Astrocyte (in vitro differentiated cells and primary cell): ENCODE data around the gene COL6A3. TPM values are rescaled to one million over a fixed set of nuclear protein-coding genes. Genes with fewer than 3 reads are reported as not detected.

Source experiments
- DNase-seq: peaks from one replicate; pipeline ENCODE4 v3.0.0-alpha.2; 2010; ENCODE audit warnings: low read depth
- FAIRE-seq: peaks from 2 replicates; lab custom pipeline; 2011; peaks lifted over from hg19 to GRCh38; lab: Jason Lieb, UNC
- H2AFZ ChIP-seq: 2 replicates; pipeline ENCODE4 v1.6.0; 2012; ENCODE audit warnings: low read depth, low read length, inconsistent platforms
- H3K27ac ChIP-seq: 2 replicates; pipeline ENCODE4 v1.5.1; 2011; ENCODE audit warnings: low read depth, low read length, inconsistent platforms
- H3K27me3 ChIP-seq: 2 replicates; pipeline ENCODE4 v1.6.0; 2011; ENCODE audit warnings: low read length, inconsistent platforms; ENCODE audit not compliant: insufficient read depth
- H3K36me3 ChIP-seq: 2 replicates; pipeline ENCODE4 v1.5.1; 2011; ENCODE audit warnings: low read length, inconsistent platforms; ENCODE audit not compliant: insufficient read depth
- H3K4me1 ChIP-seq: 2 replicates; pipeline ENCODE4 v1.5.1; 2011; ENCODE audit warnings: low read length, inconsistent platforms; ENCODE audit not compliant: insufficient read depth
- H3K4me2 ChIP-seq: 2 replicates; pipeline ENCODE4 v1.6.0; 2012; ENCODE audit warnings: low read length, inconsistent platforms
- H3K4me3 ChIP-seq: 2 replicates; pipeline ENCODE4 v1.5.1; 2011; ENCODE audit warnings: low read depth, mild to moderate bottlenecking, low read length, inconsistent platforms; ENCODE audit not compliant: insufficient read depth
- H3K79me2 ChIP-seq: 2 replicates; pipeline ENCODE4 v1.6.0; 2012; ENCODE audit warnings: mild to moderate bottlenecking, low read length, inconsistent platforms; ENCODE audit not compliant: insufficient read depth
- H3K9ac ChIP-seq: 2 replicates; pipeline ENCODE4 v1.6.0; 2012; ENCODE audit warnings: mild to moderate bottlenecking, low read length, inconsistent platforms
- H3K9me3 ChIP-seq: 2 replicates; pipeline ENCODE4 v1.5.1; 2012; ENCODE audit warnings: low read depth, mild to moderate bottlenecking, low read length, inconsistent platforms; ENCODE audit not compliant: insufficient read depth
- H4K20me1 ChIP-seq: 2 replicates; pipeline ENCODE4 v1.6.0; 2012; ENCODE audit warnings: low read length, inconsistent platforms; ENCODE audit not compliant: insufficient read depth
- H3K27ac Mint-ChIP-seq: one replicate; pipeline ENCODE4 v1.8.0; 2021; ENCODE audit warnings: mild to moderate bottlenecking, mixed read lengths; ENCODE audit not compliant: unreplicated experiment
- H3K27me3 Mint-ChIP-seq: one replicate; pipeline ENCODE4 v1.8.0; 2021; ENCODE audit warnings: low read depth, mixed read lengths; ENCODE audit not compliant: unreplicated experiment
- H3K36me3 Mint-ChIP-seq: one replicate; pipeline ENCODE4 v1.8.0; 2021; ENCODE audit warnings: low read depth, mixed read lengths; ENCODE audit not compliant: unreplicated experiment
- H3K4me1 Mint-ChIP-seq: one replicate; pipeline ENCODE4 v1.8.0; 2021; ENCODE audit warnings: low read depth, mixed read lengths; ENCODE audit not compliant: unreplicated experiment
- H3K4me3 Mint-ChIP-seq: one replicate; pipeline ENCODE4 v1.8.0; 2021; ENCODE audit warnings: mild to moderate bottlenecking, moderate library complexity, mixed read lengths; ENCODE audit not compliant: unreplicated experiment
- H3K9me3 Mint-ChIP-seq: one replicate; pipeline ENCODE4 v1.8.0; 2021; ENCODE audit warnings: mild to moderate bottlenecking, mixed read lengths; ENCODE audit not compliant: unreplicated experiment
- CTCF ChIP-seq: IDR thresholded peaks from 2 replicates; pipeline ENCODE4 v1.5.1; 2011; ENCODE audit warnings: low read depth, mild to moderate bottlenecking, inconsistent platforms, low read length, moderate library complexity; ENCODE audit not compliant: insufficient read depth
- EZH2 ChIP-seq: IDR thresholded peaks from 2 replicates; pipeline ENCODE4 v1.6.1; 2012; ENCODE audit warnings: mild to moderate bottlenecking, low read length, inconsistent platforms; ENCODE audit not compliant: insufficient read depth
- total RNA-seq: library from RNA; stranded (reverse); gene quantifications from 2 replicates; pipeline ENCODE4 v1.2.1, GENCODE V29; 2021

Gene COL6A3
- total RNA-seq, 1 donor from 2014 or later = 200 TPM

DNA sequence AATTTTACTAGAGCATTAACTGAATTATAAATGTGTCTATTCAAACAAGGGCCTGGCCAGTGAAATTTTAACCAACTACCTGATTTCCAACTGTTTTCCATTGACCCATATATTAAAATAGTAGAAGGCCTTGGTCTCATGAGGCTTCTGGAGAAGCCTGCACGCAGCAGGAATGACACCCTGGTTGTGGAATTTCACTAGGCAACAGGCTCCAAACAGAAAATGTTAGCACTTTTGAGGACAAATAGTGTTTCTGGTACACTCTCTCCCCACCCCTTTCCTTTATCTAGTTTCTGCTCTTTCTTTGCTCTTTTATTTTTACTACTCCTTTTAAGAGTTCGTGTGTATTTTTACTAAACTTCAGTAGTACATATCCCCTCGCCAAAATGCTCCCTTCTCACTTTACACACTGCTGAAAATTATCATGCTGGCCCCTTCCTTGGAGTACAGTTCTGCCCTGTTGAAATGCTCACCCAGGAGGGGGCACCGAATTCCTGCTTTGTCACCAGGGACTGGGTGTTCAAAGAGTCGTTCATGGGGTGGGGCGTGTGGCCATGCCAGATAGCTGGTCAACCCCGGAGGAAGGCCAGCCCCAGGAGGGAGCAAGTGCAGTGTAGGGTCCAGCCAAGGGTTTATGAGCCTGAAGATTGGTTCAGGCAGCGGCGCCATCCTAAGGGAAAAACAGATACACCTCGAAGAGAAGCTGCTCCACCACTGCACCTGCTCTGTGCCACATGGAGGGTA lies 22.1 kb upstream of the COL6A3 start:
- Histone ChIP-seq H3K4me3 (no peak overlapping the region), H3K9ac (peak overlapping the region; percentile 82), H3K36me3 (no peaks in the 10 kb centered on the region), H3K79me2 (peaks cover 7% of the 10 kb centered on the region), H3K27ac (peak overlapping the region; percentile 98), H3K9me3 (no peaks in the 10 kb centered on the region), H2AFZ (no peak overlapping the region), H4K20me1 (no peaks in the 10 kb centered on the region), H3K4me1 (peaks cover 63% of the 10 kb centered on the region), H3K4me2 (peak overlapping the region; percentile 81), H3K27me3 (no peaks in the 10 kb centered on the region)
- no peak overlapping the region for H3K4me3 Mint-ChIP-seq
- no peaks in the 10 kb centered on the region for H3K36me3 Mint-ChIP-seq
- no peaks in the 10 kb centered on the region for H3K9me3 Mint-ChIP-seq
- no peak for TF ChIP-seq EZH2
- no peak for TF ChIP-seq CTCF
- FAIRE-seq = no peak
- peaks cover 62% of the 10 kb centered on the region for H3K4me1 Mint-ChIP-seq
- H3K27ac Mint-ChIP-seq = peak overlapping the region; percentile 100
- H3K27me3 Mint-ChIP-seq = no peaks in the 10 kb centered on the region
- DNase-seq = peak; percentile 87

- H3K9ac ChIP-seq = peak overlapping the region; percentile 82
- peaks cover 8% of the 10 kb centered on the region for H3K79me2 ChIP-seq
- H3K4me2 ChIP-seq = peak overlapping the region; percentile 81
- no peaks in the 10 kb centered on the region for H3K27me3 ChIP-seq
- H3K27ac ChIP-seq = peak overlapping the region; percentile 98
- H4K20me1 ChIP-seq = no peaks in the 10 kb centered on the region
- Mint-ChIP-seq H3K36me3 (no peaks in the 10 kb centered on the region), H3K27me3 (no peaks in the 10 kb centered on the region), H3K9me3 (no peaks in the 10 kb centered on the region), H3K27ac (peak overlapping the region; percentile 100), H3K4me1 (peaks cover 57% of the 10 kb centered on the region), H3K4me3 (peak overlapping the region; percentile 81)
- peak overlapping the region; percentile 60 for H3K4me3 ChIP-seq
- H3K36me3 ChIP-seq = no peaks in the 10 kb centered on the region
- H2AFZ ChIP-seq = peak overlapping the region; percentile 27
- H3K4me1 ChIP-seq = peaks cover 57% of the 10 kb centered on the region
- no peak for TF ChIP-seq CTCF
- TF ChIP-seq EZH2 = no peak
- FAIRE-seq = peak; percentile 63
- no peaks in the 10 kb centered on the region for H3K9me3 ChIP-seq
- peak; percentile 91 for DNase-seq
Observed at GRCh38 chr2:237434866-237435311, 20.9 kb upstream of the COL6A3 start.
